Muscle layer of colon (tissue), 2 donors: ENCODE data around the gene DLG4.
"Not testable (repeated sequence)": the region's sequence is repeated elsewhere in the genome, so short reads cannot be mapped to it uniquely, and the experiment has no call there.

Experiments used
- H3K27ac ChIP-seq: one replicate; pipeline ENCODE4 v1.7.0; 2013; ENCODE audit warnings: low read depth, mild to moderate bottlenecking, low read length, moderate library complexity
- H3K27me3 ChIP-seq, 2 donors: one replicate each; pipeline ENCODE4 v1.7.0; 2013; ENCODE audit warnings: low read length in 2 of 2, mild to moderate bottlenecking in 2 of 2; ENCODE audit not compliant: insufficient read depth in 2 of 2, control insufficient read depth in 1 of 2
- H3K36me3 ChIP-seq: one replicate; pipeline ENCODE4 v1.7.0; 2013; ENCODE audit warnings: mild to moderate bottlenecking, low read length; ENCODE audit not compliant: insufficient read depth
- H3K4me1 ChIP-seq: one replicate; pipeline ENCODE4 v1.7.0; 2013; ENCODE audit warnings: mild to moderate bottlenecking, low read length; ENCODE audit not compliant: insufficient read depth
- H3K4me3 ChIP-seq, 2 donors: one replicate each; pipeline ENCODE4 v1.7.0; 2013; ENCODE audit warnings: low read length in 2 of 2, low read depth in 1 of 2, mild to moderate bottlenecking in 1 of 2, moderate library complexity in 1 of 2
- H3K9ac ChIP-seq: one replicate; pipeline ENCODE4 v1.7.0; 2013; ENCODE audit warnings: low read length
- H3K9me3 ChIP-seq: one replicate; pipeline ENCODE4 v1.7.0; 2013; ENCODE audit warnings: mild to moderate bottlenecking, low read length
- donor health status: abdominal sarcoma.
- donor health status: Adenocarcinoma of cecum.

Gene DLG4

GRCh38 chr17:7176107-7176840 is 43.4 kb downstream of the DLG4 start:
- H3K4me1 ChIP-seq, result peaks cover 15% of the 10 kb centered on the region
- H3K27me3 ChIP-seq, result peaks cover 19 to 41% of the 10 kb centered on the region in 2 donors
- H3K27ac ChIP-seq, result no peak overlapping the region
- H3K36me3 ChIP-seq, result no peaks in the 10 kb centered on the region
- no peak overlapping the region for H3K9ac ChIP-seq
- H3K9me3 ChIP-seq, result no peaks in the 10 kb centered on the region
- H3K4me3 ChIP-seq, result no peak overlapping the region

- Histone ChIP-seq H3K4me1 (peaks cover 15% of the 10 kb centered on the region), H3K9ac (no peak overlapping the region), H3K36me3 (no peaks in the 10 kb centered on the region), H3K27me3 (peaks cover 19 to 41% of the 10 kb centered on the region in 2 donors), H3K9me3 (no peaks in the 10 kb centered on the region), H3K4me3 (no peak overlapping the region), H3K27ac (no peak overlapping the region)
Measured at GRCh38 chr17:7175330-7175733, 44.3 kb downstream of the DLG4 start.

- Histone ChIP-seq H3K4me3 (no peak overlapping the region), H3K9ac (no peak overlapping the region), H3K27me3 (peaks cover 19 to 41% of the 10 kb centered on the region in 2 donors)
Measured at GRCh38 chr17:7174603-7175326, 44.9 kb downstream of the DLG4 start.

GRCh38 chr17:7173687-7174602 is 45.7 kb downstream of the DLG4 start:
- no peaks in the 10 kb centered on the region for H3K9me3 ChIP-seq
- peaks cover 19 to 41% of the 10 kb centered on the region in 2 donors for H3K27me3 ChIP-seq
- H3K4me1 ChIP-seq, result peaks cover 15% of the 10 kb centered on the region
- no peaks in the 10 kb centered on the region for H3K36me3 ChIP-seq
- no peak overlapping the region for H3K9ac ChIP-seq
- H3K4me3 ChIP-seq, result no peak overlapping the region
- H3K27ac ChIP-seq, result no peak overlapping the region

More at GRCh38 chr17:7174603-7175326, 44.9 kb downstream of the DLG4 start:
- H3K4me1 ChIP-seq, result peaks cover 15% of the 10 kb centered on the region
- H3K9me3 ChIP-seq, result no peaks in the 10 kb centered on the region
- no peaks in the 10 kb centered on the region for H3K36me3 ChIP-seq
- no peak overlapping the region for H3K27ac ChIP-seq

GRCh38 chr17:7172522-7173191 is 47.0 kb downstream of the DLG4 start:
- H3K4me3 ChIP-seq, H3K9me3 ChIP-seq, H3K9ac ChIP-seq, H3K27ac ChIP-seq, H3K36me3 ChIP-seq: not testable (repeated sequence)
- Histone ChIP-seq H3K4me1 (peaks cover 11% of the 10 kb centered on the region), H3K27me3 (peaks cover 14 to 31% of the 10 kb centered on the region in 2 donors)

- not testable (repeated sequence) for H3K36me3 ChIP-seq, H3K27me3 ChIP-seq, H3K4me1 ChIP-seq, H3K9me3 ChIP-seq, H3K27ac ChIP-seq, H3K4me3 ChIP-seq, H3K9ac ChIP-seq
Measured at GRCh38 chr17:7169565-7169908, 50.1 kb downstream of the DLG4 start.

- H3K9me3 ChIP-seq, H3K4me3 ChIP-seq, H3K4me1 ChIP-seq, H3K27me3 ChIP-seq, H3K27ac ChIP-seq, H3K36me3 ChIP-seq, H3K9ac ChIP-seq: not testable (repeated sequence)
Measured at GRCh38 chr17:7168841-7169564, 50.6 kb downstream of the DLG4 start.

GRCh38 chr17:7167832-7168231 is 51.8 kb downstream of the DLG4 start:
- no peak overlapping the region for H3K9ac ChIP-seq
- H3K4me1 ChIP-seq, result no peaks in the 10 kb centered on the region
- H3K36me3 ChIP-seq, result no peaks in the 10 kb centered on the region
- no peaks in the 10 kb centered on the region for H3K27me3 ChIP-seq
- no peak overlapping the region for H3K4me3 ChIP-seq
- no peaks in the 10 kb centered on the region for H3K9me3 ChIP-seq
- no peak overlapping the region for H3K27ac ChIP-seq

- no peaks in the 10 kb centered on the region for H3K27me3 ChIP-seq
- H3K27ac ChIP-seq, result no peak overlapping the region
- H3K9ac ChIP-seq, result no peak overlapping the region
- H3K9me3 ChIP-seq, result no peaks in the 10 kb centered on the region
- no peak overlapping the region for H3K4me3 ChIP-seq
- no peaks in the 10 kb centered on the region for H3K4me1 ChIP-seq
- no peaks in the 10 kb centered on the region for H3K36me3 ChIP-seq
Measured at GRCh38 chr17:7166873-7167272, 52.8 kb downstream of the DLG4 start.

- H3K4me1 ChIP-seq, result not testable (repeated sequence)
Measured at GRCh38 chr17:7159571-7159970, 60.1 kb downstream of the DLG4 start.

More at GRCh38 chr17:7159571-7159970, 60.1 kb downstream of the DLG4 start:
- not testable (repeated sequence) for H3K9ac ChIP-seq, H3K36me3 ChIP-seq, H3K9me3 ChIP-seq, H3K27me3 ChIP-seq, H3K4me3 ChIP-seq, H3K27ac ChIP-seq
